ENCODE measurements around the gene DGCR6L.
"Not testable (repeated sequence)": the region's sequence is repeated elsewhere in the genome, so short reads cannot be mapped to it uniquely, and the experiment has no call there.

The DGCR6L gene

DNA sequence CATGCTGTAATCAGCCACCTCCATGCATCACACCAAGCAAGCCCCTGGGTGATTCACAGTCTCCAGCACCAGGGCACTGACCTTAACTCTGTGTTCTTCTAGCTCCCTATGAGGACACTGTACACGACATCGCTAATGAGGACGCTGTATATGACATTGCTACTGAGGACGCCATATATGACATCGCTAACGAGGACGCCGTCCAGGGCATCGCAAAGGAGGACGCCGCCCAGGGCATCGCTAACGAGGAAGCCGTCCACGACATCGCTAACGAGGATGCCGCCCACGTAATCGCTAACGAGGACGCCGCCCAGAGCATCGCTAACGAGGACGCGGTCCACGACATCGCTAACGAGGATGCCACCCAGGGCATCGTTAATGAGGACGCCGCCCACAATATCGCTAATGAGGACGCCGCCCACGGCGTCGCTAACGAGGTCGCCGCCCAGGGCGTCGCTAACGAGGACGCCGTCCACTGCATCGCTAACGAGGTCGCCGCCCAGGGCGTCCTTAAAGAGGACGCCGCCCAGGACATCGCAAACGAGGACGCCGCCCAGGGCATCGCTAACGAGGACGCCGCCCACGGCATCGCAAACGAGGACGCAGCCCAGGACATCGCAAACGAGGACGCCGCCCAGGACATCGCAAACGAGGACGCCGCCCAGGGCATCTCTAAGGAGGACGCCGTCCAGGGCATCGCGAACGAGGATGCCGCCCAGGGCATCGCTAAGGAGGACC is 34.5 kb upstream of the DGCR6L start:
- TF ChIP-seq, protein P1, sequence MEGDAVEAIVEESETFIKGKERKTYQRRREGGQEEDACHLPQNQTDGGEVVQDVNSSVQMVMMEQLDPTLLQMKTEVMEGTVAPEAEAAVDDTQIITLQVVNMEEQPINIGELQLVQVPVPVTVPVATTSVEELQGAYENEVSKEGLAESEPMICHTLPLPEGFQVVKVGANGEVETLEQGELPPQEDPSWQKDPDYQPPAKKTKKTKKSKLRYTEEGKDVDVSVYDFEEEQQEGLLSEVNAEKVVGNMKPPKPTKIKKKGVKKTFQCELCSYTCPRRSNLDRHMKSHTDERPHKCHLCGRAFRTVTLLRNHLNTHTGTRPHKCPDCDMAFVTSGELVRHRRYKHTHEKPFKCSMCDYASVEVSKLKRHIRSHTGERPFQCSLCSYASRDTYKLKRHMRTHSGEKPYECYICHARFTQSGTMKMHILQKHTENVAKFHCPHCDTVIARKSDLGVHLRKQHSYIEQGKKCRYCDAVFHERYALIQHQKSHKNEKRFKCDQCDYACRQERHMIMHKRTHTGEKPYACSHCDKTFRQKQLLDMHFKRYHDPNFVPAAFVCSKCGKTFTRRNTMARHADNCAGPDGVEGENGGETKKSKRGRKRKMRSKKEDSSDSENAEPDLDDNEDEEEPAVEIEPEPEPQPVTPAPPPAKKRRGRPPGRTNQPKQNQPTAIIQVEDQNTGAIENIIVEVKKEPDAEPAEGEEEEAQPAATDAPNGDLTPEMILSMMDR (IDR thresholded peaks at IDR 0.05; ENCODE audit: low read depth, low read length, missing control alignments), result no peak
- no peak overlapping the region for H3K4me3 ChIP-seq (replicated peaks; ENCODE audit: low read depth, low read length)
- DNase-seq (ENCODE audit: extremely low read depth, low read depth), result no peak

DNA sequence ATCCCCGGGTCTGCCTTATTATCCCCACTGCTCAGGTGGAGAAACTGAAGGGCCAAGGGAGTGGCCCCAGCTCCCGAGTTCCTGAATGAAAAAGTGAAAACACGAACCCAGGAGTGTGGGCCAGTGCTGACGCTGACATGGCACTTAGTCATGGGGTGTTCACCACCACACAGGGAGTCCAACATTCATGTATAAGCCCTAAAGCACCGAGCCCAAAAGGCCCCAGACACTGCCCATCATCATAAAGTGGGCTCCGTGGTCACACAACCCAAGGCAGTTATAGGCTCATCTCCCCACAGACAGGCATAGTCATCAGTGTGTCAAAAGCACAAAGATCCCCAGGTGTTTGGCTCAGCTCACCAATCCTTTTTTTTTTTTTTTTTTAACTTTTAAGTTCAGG is 32.7 kb upstream of the DGCR6L start:
- H3K4me3 ChIP-seq (replicated peaks; ENCODE audit: low read depth, low read length); DNase-seq (ENCODE audit: extremely low read depth, low read depth): not testable (repeated sequence)

DNA sequence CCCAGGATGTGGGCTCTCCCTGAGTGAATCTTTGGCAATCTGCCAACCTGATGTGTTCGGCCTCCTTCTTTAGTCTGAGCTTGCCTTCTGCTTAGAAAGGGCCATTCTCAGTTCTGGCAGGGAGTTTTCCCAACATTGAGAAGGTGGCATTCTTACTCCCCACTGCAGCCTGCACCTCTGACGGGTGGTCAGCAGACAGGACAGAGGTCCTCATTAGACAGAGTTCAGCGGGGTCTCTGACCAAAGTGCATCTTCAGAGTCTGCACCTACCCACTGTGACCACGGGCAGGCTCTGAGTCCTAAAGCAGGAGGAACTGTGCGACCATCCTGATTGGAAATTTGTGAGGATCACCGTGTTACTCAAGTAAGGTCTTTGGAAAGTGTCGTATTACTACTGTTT is 26.7 kb upstream of the DGCR6L start:
- not testable (repeated sequence) for DNase-seq (ENCODE audit: extremely low read depth, low read depth)

DNA sequence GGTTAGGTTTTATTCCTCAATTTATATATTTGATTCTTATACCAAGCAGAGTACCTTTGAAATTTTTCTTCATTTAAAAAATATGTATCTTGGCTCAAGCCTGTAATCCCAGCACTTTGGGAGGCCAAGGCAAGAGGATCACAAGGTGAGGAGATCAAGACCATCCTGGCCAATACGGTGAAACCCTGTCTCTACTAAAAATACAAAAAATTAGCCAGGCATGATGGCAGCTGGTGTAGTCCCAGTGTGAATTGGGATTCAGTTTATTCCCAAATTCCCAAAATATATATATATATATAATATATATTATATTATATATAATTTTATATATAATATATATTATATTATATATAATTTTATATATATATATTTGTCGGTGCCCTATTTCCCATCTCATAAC is 18.4 kb upstream of the DGCR6L start:
- DNase-seq (ENCODE audit: extremely low read depth, low read depth); H3K4me3 ChIP-seq (replicated peaks; ENCODE audit: low read depth, low read length): not testable (repeated sequence)

More for the DNA sequence above, 26.7 kb upstream of the DGCR6L start:
- H3K4me3 ChIP-seq (replicated peaks; ENCODE audit: low read depth, low read length), result not testable (repeated sequence)

DNA sequence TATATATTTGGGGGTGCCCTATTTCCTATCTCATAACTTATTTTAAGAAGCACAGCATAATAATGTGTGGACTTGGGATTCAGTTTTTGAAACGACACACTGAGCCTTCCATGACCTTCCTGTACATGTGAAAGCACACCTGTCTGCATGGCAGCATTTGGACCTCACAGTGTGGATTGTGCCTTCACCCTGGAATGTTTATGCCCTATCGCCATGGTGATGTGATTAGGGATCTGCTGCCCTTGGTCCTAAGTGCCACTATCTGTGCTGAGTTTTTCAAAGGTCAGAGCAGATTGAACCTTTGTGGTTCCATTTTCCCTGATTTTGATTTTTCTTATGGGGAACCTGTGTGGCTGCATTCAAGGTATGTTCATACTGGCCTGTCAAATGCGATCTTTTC is 17.9 kb upstream of the DGCR6L start:
- H3K4me3 ChIP-seq (replicated peaks; ENCODE audit: low read depth, low read length); DNase-seq (ENCODE audit: extremely low read depth, low read depth): not testable (repeated sequence)

DNA sequence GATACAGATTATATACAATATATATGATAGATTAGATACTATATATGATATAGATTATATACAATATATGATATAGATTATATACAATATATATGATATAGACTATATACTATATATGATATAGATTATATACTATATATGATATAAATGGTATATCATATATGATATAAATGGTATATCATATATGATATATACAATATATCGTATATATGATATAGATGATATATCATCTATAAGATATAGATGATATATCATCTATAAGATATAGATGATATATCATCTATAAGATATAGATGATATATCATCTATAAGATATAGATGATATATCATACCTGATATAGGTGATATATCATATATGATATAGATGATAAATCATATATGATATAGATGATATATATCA is 16.7 kb upstream of the DGCR6L start:
- not testable (repeated sequence) for H3K4me3 ChIP-seq (replicated peaks; ENCODE audit: low read depth, low read length); DNase-seq (ENCODE audit: extremely low read depth, low read depth)

DNA sequence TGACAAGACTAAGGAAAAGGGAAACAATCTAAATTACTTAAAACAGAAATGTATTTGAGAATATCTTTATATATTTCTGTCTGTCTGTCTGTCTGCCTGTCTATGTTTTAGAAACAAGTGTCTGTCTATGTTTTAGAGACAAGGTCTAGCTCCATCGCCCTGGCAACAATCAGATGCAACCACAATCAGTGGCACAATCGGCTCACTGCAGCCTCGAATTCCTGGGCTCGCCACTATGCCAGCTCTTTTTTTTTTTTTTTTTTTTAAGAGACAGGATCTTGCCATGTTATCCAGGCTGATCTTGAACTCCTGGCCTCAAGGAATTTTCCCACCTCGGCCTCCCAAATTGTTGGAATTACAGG is 8.7 kb upstream of the DGCR6L start:
- not testable (repeated sequence) for DNase-seq (ENCODE audit: extremely low read depth, low read depth); H3K4me3 ChIP-seq (replicated peaks; ENCODE audit: low read depth, low read length)

DNA sequence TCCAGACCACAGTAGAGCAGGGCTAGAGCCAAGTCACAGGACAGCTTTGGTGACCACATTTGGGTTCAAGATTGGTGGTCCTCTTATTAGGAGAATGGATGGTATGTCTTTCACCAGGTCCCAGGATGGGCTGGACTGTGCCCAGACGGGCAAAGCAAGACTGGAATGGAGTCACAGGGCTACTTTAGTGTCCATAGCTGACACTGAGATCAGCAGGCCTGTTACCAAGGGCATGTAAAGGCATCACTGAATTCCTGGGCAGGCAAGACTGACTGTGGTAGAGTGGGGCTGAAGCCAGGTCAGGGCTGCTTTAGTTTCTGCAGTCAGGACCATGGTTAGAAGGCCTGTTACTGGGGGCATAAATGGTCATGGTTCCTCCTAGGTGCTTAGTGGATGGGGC is 6.1 kb upstream of the DGCR6L start:
- DNase-seq (ENCODE audit: extremely low read depth, low read depth); H3K4me3 ChIP-seq (replicated peaks; ENCODE audit: low read depth, low read length): not testable (repeated sequence)

DNA sequence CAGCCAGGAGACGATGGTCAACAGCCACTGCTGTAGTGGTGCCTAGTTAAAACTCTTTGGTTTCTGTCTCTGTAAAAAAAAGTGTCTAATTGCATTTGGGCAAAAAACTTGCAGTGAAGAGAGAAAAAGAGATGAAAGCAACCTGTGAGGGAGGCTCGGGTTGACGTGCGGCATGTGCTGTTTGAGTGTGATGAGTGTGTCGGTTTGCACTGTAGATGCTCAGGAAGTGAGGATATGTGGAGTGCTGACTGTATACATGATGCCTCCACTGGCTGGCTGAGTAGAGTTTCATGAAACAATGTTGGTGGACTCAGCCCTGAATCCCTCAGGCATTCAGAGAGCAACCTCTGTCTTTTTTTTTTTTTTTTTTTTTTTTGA is 4.3 kb upstream of the DGCR6L start:
- DNase-seq (ENCODE audit: extremely low read depth, low read depth), result no peak
- TF ChIP-seq, protein P1 (IDR thresholded peaks at IDR 0.05; ENCODE audit: low read depth, low read length, missing control alignments), result no peak

DNA sequence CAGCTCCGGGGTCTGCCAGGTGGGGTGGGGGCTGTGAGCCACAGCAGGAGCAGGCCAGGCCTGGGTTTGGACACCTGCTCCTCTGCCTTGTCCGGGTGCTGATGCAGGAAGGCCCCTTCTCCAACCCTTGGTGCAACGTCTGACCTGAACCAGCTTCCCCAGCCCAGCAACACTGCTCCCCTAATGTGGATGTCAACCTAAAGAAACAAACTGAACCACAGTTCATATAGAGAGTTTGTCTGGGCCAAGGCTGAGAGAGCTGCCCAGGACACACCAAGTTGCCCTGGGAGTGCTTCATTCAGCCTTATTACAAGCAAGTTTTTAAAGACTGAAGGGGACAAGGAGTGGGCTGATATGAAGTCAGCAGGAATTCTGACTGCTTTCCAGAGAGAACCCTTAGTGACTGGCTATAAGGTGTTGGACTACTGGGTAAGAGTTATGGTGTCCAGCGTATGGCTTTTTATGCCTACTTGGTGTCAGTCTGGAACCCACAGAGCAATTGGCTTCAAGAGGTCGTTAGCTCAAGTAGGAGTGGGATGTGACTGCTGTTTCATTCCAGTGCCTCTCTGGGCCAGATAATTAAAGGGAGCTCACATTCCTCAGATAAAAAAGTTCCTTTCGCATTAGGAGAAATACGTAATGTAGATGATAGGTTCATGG is 1.8 kb upstream of the DGCR6L start:
- H3K4me3 ChIP-seq (replicated peaks; ENCODE audit: low read depth, low read length), result not testable (repeated sequence)

More for the DNA sequence above, 4.3 kb upstream of the DGCR6L start:
- no peak overlapping the region for H3K4me3 ChIP-seq (replicated peaks; ENCODE audit: low read depth, low read length)

DNA sequence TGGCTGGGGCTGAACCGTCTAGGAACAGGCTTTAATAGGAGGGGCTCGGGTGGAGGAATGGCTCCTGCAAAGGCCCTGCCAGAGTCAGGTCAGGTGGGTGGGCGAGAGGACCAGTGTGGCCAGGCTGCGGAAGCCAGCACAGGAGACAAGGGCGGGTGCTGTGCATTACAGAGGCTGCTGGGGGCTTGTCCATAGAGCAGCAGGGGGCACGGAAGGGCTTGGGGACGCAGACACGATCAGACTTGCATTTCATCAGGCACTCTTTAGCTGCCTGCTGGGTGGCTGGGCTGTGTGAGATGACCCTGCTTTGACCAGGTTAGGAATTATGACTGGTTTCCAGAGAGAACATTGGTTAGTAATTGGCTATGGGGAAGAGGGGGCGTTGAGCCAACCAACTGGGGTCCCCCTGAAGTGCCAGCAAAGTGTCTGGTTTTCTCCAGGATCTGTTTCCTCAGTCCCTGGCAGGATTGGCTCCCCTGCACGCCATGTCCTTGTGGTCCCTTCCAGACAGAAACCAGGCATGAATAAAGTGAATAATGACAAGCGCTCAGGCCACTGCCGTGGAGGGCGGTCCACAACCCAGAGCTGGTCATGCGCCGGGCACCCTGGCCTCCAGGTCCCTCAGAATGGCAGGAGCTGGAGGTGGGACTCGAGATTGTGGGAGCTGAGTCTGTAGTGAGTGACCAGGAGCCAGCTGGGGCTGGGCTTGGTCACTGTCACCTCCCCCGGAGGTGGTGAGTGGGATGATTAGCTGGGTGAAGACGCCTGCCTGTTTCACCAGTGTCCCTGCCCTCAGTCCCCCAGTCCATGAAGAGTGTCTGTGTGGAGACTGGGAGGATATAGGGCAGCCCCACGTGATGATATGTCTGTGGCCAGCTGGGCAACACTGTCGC is 1.0 kb upstream of the DGCR6L start:
- peak overlapping the region; percentile 68 for H3K4me3 ChIP-seq (replicated peaks; ENCODE audit: low read depth, low read length)
- DNase-seq (ENCODE audit: extremely low read depth, low read depth), result not testable (repeated sequence)

More for the DNA sequence above, 1.8 kb upstream of the DGCR6L start:
- not testable (repeated sequence) for DNase-seq (ENCODE audit: extremely low read depth, low read depth)
